Embryonic facial prominence (tissue), 1 donor: ENCODE data around the gene DLK1.

Experiments used
- DNase-seq: peaks from one replicate; pipeline ENCODE4 v3.0.0-alpha.2; 2016; ENCODE audit errors: extremely low spot score

Gene DLK1

DNA sequence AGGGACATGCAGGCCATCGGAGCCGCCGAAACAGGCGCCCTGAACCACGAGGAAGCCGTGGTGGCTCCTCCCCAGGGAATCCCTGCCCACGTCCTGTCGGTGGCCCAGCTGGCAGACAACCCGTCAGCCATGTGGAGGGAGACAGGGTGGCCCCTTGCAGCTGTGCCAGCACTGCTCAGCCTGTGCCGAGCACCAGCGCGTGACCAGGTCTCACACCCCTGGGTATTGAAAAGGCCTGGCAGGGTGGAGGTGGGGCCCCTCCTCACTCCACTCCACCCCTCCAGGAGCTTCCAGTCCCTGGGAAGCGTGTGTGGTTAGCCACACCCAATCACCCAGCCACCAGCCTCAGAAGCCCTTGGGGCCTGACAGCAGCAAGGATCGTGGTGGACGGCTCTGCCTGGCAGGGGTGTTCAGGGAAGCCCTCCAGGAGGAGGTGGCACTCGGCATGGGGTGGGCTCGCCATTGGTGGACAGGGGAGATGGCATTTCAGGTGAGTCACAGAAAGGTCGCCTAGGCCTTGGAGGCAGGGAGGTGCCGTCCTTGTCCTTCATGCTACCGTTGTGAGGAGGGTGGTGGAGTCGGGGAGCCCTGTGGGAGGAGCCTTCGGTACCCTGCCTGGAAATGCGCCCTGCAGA is 12.3 kb upstream of the DLK1 start:
- DNase-seq: no peak

DNA sequence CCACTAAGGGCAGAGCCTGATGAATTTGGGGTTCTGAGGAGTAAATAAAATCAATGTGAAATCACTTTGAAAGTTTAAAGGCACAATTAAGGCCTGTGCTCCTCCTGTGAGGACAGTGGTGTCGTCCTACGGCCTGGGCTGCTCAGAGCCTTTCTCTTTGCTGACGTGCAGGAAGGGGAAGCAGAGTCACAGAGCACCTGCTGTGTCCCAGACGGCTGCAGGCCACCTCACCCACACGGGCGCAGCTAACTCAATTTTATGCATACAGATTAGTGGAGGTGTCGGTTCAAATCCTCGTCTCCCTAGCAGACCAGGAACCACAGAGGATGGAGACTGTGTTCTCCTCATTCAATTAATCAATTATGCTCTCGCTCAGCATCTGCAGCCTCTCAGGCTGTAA is 11.4 kb upstream of the DLK1 start:
- DNase-seq: no peak

DNA sequence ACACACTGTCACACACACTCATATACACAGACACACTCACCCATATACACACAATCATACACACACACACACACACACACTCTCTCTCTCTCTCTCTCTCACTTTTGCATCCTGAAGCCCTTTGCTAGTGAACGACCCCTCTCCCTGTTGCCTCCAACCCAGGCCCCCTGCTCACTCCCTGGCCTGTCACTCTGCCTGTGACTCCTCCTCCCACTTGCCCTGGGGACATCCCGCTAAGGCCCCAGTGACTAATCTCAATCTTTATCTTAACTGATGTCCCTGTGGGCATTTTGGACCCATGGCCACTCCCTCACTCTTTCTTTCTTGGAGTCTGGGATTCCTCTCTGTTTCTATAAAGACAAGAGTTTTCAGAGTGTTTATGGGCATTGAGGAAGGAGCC is 10.9 kb upstream of the DLK1 start:
- DNase-seq: no peak

DNA sequence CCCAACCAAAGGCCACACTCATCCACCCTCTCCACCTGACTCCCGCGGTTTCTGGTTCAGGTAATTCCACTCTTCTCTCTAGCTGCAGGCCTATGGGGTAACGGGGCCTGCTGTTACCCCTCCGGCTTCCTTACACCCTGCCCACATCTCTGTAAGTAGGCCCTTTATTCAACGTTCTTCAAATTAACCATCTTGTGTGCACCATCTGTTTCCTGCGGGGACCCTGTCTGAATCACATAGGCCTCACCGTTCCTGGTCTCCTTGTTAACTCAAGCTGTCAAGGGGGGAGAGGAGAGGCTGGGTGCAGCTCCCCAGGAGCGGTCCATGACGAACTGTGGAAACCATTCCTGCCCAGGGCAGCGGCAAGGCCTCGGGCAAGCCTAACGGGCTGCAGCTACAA is 9.3 kb upstream of the DLK1 start:
- no peak for DNase-seq

DNA sequence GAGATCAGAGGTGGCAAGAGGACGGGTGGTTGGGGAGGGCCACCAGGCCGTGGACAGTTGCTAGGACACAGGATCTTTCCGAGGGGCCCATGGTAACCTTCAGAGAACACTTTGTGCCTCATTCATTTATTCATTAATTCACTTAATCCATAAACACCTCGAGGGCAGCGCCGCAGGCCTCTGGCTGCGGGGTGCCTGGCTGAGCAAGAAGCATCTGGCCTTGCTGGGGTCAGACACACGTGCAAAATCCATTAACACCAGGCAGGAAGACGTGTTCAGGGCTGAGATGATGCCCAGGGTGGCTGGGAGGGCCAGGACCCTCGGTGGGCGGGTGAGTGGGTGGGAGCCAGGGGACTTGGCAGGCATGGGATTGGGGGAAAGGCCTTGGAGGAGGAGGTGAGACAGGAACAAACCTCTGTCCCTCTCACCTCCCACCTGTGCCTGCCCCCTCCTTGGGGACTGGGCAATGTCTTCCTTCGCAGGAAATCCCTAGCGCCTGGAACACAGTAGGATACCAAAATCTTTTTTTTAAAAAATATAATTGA is 6.6 kb upstream of the DLK1 start:
- DNase-seq: no peak

DNA sequence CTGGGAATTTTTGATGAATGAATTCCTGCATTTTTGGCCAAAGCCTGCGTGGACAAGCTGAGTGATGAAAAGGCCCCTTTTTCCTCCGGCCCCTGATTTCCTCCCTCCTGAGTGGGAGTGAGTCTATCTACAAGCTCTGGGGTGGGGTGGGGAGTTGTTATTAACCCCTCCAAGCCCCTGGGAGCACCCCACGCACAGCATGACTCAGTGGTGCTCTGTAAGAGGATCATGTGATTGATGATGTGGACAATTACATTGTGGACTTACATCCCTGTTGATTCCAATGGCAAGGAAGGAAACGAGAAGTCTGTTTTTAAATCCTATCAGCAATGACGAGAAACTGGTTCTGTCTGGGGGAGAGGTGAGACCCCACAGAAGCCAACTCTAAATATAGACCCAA is 5.1 kb upstream of the DLK1 start:
- DNase-seq: no peak

DNA sequence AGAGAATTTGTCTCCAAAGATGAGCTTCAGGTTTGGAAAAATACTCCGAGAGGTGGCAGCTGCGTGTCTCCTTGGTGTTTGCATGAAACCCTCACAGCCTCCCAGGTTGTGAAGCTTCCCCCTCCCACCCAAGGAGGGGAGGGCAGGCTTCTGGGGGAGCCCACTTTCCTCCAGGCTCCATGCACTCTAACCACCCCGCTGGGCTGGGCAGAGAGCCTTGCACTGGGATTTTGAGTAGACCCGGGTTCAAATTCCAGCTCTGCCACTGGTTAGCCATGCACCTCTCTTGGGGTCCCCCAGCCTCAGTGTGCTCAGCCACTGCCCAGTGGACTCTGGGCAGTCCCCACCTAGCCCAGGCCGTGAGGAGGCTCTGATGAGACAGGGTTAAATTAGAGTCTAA is 4.3 kb upstream of the DLK1 start:
- DNase-seq: no peak

DNA sequence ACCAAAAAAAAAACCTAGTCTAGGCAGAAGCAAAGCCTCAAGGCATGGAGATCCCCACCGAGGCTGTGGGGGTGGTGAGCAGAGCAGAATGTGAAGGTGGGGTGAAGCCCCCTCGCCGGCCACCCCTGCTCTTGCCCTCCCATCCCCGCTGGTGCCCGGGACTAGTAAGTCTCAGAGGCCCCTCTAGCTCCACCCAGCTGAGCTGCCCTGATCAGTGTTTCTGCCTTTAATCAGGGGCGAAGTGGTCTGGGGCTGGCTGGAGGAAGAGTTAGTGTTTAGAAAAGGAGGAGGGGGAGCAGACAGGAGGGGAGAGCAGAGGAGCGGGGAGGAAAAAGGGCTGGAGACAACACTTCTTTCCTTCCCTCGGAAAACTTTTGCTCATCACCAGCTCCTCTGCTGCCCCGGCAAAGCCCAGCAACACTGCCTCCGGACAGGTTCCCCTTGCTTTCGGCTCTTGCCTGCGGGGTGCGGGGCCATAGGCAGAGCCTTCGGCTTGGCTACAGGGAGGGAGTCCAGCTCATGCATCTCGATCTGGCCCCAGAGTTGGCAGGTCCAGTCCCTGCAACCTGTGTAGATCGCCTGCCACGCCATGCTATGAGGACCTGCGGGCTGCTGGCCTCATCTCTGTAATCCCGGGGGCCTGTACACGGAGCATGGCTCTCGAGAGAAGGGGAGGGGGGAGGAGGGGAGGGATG is 3.4 kb upstream of the DLK1 start:
- DNase-seq: no peak

DNA sequence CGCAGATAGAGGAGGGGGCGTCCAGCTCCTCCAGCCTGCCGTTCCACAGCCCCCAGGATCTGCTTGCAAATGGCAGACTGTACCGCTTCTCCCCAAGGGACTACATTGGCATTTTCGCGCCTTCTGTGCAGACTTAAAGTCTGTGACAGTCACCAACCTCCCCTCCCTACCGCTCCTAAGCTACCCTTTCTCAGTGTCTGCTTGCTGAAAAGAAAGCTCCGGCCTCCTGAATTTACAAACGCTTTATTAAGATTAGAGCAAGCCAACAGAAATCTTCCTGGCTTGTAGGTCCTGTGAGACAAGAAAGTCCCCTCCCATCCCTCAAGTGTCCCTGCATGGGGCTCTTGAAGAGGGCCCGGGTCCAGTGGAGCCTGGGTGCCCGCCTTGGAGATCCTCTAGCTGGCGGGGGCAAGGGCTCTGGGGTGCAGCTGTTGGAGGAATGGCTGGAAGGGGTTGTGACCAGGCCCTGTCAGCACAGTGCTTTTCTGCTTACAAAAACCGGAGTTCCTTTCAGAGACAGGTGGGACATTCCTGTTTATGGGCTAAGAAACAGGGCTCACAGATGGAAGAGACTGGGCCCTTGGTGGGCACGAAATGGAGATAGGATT is 2.8 kb upstream of the DLK1 start:
- no peak for DNase-seq

DNA sequence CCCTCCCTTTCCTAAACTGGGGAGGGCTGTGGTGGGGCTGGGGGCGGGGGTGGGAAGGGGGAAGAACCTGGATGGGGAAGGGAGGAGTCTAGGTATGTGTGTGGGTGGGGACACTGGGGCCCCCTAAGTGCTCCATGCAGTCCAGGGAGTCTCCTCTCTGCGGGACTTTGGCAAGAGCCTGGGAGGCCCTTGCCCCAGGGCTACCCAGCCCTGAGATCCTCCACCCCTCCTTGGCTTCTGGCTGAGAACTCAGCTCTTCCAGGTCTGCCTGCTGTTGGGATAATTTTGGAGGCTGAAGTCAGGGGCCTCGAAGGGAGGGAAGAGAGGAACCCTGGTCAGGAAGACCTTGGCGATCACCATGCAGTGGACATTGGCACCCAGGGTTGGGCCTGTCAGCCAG is 2.2 kb upstream of the DLK1 start:
- no peak for DNase-seq

DNA sequence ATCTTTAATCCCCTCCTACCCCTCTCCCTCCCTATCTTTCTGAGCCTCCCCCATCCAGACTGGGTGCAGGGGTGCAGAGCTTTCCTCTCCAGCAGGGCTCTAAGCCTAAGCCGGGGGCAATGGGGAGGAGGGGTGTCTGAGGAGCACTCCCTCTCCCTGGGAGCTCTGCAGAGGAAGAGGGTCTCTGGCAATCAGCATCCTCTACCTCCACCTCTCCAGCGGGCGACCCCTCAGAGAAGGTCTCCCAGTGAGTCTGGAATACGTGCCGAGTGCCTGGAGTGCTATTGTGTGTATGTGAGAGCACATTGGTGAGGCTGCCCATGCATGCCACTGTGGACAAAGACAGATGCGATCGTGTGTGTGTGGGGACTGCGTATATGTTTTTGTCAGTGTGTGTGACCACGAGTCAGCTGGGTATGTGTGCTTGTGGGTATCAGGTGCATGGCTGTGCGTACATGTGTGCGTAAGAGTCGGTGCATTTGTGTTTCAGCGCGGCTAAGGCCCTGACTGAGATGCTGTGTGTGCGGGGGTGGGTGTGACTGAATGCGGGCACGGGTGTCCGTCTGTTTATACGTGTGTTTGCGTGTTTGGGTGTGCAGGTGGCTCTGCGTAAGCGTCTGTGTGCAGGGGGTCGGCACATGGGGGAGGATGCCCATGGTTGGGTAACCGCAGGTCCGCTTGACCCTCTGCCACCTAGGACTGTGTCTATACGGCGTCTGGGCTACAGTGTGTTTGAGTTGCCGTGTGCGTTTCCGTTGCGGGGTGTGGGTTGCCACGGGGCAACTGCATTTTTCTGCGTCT is 905 bp upstream of the DLK1 start:
- no peak for DNase-seq

DNA sequence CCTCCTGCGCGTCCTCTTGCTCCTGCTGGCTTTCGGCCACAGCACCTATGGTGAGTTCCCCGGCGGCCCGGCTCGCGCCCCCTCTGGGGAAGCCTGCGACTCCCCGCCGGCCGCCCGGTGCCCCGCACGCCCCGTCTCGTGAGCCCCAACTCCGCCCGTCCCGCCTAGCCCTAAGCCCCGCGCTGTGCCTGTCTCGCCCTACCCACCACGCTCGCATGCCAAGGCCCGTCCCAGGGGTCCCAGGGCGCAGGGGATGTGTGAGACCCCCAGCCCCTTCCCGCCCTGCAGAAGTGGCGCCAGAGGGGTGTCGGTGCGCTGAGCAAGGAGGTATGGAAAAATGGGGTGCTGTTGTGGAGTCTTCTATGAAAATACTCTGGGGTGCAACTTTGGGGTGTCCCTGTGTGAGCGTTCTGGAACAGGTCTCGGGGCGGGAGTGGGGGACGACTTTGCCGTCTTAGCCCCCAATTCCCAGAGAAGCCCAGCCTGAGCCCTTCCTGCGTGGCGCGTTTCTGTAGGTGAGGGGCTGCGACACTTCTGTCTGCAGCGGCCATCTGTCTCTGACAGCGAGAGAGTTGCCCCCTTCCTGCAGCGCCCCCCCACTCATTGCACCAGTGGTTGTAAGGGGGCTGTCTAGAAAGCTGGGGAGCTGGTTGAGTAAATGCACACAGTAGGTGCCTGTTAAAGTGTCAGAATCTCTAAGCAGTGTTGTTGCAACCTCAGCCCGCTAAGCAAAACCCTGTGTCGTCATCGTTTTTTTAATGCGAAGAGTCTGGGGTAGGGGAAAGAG is 587 bp downstream of the DLK1 start:
- no peak for DNase-seq

DNA sequence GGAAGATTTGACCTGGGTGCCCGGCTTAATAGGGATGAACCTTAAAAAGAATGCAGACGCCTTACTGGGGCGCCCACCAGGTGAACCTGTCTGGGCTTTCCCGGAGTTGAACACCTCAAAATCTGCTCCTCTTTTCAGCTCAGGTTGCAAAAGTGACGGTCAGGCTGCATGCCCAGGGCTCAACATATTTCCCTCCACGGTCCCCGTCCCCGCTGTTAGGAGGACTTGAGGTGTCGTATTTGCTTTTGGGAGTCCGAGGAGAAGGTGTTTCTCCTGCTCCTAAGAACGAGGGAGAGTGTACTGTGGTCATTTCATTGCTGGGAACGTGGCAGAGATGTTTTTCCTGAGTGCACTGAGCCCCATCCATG is 1.2 kb downstream of the DLK1 start:
- no peak for DNase-seq

DNA sequence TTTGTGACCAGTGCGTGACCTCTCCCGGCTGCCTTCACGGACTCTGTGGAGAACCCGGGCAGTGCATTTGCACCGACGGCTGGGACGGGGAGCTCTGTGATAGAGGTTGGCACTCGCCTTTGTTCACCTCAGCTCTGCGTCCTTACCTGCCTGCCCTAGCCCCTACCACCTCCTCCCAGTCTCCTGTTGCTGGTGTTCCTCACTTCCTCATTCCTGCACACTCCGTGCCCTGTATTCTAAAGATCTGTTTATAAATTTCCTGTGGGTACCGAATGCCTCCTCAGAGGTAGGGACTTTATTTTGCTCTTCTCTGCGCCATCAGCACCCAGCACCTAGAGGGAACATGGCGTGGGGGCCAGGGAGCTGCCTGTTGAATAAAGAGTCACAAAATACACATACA is 2.3 kb downstream of the DLK1 start:
- no peak for DNase-seq

DNA sequence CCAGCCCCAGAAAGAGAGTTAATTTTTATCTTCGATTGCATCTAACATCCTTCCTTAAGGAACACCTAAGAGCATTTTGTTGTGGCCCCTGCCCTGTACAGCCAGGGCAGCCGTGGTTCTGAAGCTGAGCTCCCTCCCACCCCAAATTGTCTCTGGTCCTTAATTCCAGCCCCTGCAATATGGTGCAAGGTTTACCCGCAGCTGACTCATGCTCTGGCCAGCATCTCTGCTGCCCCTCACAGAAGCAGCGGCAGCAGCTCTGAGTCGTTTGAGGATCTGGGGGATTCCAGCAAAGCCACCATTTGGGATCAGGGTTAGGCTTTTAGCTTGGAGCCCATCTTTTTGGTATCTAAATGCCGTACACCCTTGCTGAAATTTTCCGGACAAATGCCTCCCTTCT is 3.3 kb downstream of the DLK1 start:
- DNase-seq: no peak

DNA sequence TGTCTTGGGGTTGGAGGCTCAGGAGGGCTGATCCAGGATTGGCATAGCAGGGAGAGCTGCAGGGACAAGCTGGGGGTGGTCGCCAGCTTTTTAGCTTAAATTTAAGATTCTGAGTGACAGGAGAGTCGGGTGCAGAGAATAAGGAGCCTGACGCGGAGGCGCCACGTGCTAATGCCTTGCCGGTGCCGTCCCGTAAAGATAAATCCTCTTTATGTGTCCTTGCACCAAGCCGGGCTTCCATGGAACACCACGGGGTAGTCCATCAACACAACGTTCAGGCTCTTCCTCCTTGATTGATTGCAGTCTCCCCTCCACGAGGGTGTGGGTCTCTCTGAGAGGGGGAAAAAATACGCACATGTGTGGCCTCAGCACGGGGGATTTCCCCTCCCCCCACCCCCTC is 3.9 kb downstream of the DLK1 start:
- DNase-seq: no peak

DNA sequence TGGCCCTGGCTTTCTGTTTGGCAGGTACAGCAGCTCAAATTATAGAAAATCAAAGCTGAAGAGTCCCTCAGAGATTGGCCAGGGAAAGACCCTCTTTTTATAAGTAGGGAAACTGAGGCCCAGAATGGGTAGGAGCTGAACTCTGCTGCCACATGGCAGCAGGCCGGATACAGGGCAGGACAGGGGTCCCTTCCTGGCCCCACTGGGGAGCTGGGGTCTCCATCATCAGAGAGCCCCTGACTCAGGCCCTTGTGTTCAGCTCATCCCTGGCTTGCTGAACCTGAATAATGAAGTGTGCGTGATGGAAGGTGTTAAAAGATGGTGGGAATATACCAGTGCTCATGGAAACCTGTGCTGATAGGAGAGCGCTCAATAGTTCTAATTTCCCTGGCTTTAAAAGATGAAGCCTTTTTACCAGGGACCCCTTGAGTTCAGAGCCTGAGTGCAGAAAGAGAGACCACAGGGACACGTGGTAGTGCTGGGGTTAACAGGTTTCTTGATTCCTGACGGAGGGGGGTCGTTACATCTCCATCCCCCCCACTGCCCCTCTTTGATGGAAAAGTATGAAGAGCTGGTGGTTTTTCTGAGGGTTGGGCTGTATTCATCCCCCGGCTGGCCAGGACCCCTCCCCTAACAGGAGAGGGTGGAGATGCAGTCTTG is 4.4 kb downstream of the DLK1 start:
- DNase-seq: no peak

DNA sequence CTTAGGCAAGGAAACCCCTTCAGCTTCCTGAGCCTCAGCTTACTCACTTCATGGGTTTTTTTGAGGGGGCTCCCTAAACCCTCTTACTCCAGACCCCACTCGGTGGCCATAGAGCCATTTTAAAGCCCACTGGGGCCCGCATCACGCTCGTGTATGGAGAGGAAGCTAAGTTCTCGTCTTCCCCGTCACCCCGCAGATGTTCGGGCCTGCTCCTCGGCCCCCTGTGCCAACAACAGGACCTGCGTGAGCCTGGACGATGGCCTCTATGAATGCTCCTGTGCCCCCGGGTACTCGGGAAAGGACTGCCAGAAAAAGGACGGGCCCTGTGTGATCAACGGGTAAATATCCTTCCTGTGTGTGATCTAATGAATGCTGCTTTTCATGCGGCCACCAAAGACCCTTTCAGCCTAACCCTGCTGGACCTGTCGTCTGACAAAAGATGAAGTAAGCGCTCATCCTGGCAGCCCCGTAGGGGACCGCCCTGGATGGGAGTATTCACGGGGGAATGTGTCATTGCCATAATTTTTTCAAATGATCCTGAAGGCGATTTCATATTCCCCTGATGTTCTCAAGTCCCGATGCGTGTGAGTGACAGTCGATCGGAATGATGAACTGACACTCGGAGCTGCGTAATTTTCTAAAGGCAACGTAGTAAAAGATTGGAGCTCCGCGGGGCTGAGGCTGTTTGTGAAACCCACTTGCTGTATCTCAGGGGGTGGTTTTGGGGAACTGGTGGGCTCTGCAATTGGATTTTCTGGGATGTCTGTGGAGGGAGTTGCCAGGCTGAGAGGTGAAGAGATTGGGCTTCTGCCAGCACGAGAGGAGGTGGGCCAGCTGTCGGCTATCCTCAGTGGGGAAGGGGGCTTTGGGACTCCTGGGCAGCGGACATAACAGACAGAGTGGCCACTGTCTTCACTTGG is 5.4 kb downstream of the DLK1 start:
- DNase-seq: no peak

DNA sequence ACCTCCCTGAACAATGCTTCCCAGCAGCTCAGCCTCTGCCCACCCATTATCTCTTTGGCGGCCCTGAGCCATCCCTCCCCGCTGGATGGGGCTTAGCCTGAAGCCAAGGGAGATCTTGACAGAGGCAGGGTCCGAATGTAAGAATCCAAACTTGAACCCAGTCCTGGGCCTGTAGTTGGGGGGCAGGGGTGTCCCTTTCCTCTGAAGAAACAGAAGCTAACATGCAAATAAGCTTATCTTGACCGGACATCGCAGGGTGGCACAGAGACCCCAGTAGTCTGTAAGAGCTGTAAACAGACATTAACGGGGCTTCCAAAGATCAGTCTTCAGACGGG is 6.0 kb downstream of the DLK1 start:
- DNase-seq: no peak

DNA sequence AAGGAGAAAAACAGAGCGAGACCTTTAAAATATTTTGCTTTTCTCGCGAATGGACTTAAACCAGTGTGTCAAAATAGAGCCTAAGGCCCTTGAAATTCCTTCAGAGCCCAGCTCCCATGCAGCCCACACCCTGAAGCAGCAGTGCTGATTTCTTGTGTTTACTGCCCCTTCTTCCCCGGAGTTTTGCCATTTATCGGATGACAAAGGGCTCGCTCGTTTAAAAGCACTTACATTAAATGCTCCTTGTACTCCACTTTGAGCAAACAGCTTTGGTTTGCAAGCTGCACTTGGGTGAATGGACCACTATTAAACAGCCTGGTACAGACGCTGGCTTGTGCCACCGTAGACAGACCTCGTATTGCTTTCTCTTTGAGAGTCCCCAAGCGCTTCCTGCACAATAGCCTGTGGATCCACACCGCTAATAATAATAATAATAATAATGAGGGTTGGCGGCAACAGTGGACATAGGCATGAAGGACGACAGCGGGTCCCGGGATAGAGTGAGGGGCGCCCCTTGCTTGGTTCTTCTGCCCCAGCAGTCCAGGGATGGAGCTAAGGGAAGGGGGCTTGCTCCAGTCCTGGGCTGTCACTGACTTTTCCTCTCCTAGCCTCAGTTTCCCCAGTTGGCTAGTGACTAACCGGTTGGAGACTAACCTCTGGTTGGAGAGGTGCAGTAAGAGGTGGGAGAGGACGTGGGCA is 6.6 kb downstream of the DLK1 start:
- no peak for DNase-seq
